ENCODE measurements around the gene SHROOM3.
A peak's percentile ranks its signal among the peaks of the same experiment; 100 is the strongest.

SHROOM3 gene

GRCh38 chr4:76570141-76570973 lies 135.3 kb downstream of the SHROOM3 start:
- FAIRE-seq, result peak; percentile 47

GRCh38 chr4:76571274-76571673 lies 136.2 kb downstream of the SHROOM3 start:
- no peak for FAIRE-seq

- no peak for FAIRE-seq
Observed at GRCh38 chr4:76572224-76572623, 137.2 kb downstream of the SHROOM3 start.

GRCh38 chr4:76576824-76577223 lies 141.8 kb downstream of the SHROOM3 start:
- FAIRE-seq, result peak; percentile 77

GRCh38 chr4:76578002-76578560 lies 143.1 kb downstream of the SHROOM3 start:
- no peak for FAIRE-seq

- no peak for FAIRE-seq
Observed at GRCh38 chr4:76579596-76580375, 144.8 kb downstream of the SHROOM3 start.

GRCh38 chr4:76581077-76581962 lies 146.3 kb downstream of the SHROOM3 start:
- no peak for FAIRE-seq

- FAIRE-seq, result no peak
Observed at GRCh38 chr4:76582074-76582816, 147.2 kb downstream of the SHROOM3 start.

- no peak for FAIRE-seq
Observed at GRCh38 chr4:76582817-76583087, 147.7 kb downstream of the SHROOM3 start.

GRCh38 chr4:76584241-76585152 lies 149.5 kb downstream of the SHROOM3 start:
- FAIRE-seq, result no peak

- FAIRE-seq, result no peak
Observed at GRCh38 chr4:76585272-76585671, 150.2 kb downstream of the SHROOM3 start.

- FAIRE-seq, result no peak
Observed at GRCh38 chr4:76585897-76586360, 150.9 kb downstream of the SHROOM3 start.

GRCh38 chr4:76588274-76588673 lies 153.2 kb downstream of the SHROOM3 start:
- FAIRE-seq, result no peak

GRCh38 chr4:76589402-76589801 lies 154.4 kb downstream of the SHROOM3 start:
- peak; percentile 65 for FAIRE-seq

- FAIRE-seq, result peak; percentile 99
Observed at GRCh38 chr4:76589872-76590797, 155.1 kb downstream of the SHROOM3 start.

- no peak for FAIRE-seq
Observed at GRCh38 chr4:76590798-76591281, 155.8 kb downstream of the SHROOM3 start.

GRCh38 chr4:76591992-76592391 lies 157.0 kb downstream of the SHROOM3 start:
- FAIRE-seq, result no peak

- FAIRE-seq, result no peak
Observed at GRCh38 chr4:76592460-76592859, 157.4 kb downstream of the SHROOM3 start.

- no peak for FAIRE-seq
Observed at GRCh38 chr4:76594173-76594572, 159.1 kb downstream of the SHROOM3 start.

- no peak for FAIRE-seq
Observed at GRCh38 chr4:76595435-76595834, 160.4 kb downstream of the SHROOM3 start.

All from G401.6 (cell line).